Keratinocyte (primary cell): Measurements from ENCODE around the gene FGF11. TPM values are rescaled to one million over a fixed set of nuclear protein-coding genes. Genes with fewer than 3 reads are reported as not detected.

Source experiments
- DNase-seq: peaks from one replicate; pipeline ENCODE4 v3.0.0-alpha.2; 2011; ENCODE audit warnings: low read depth, missing footprints, low spot score
- FAIRE-seq: peaks from 2 replicates; lab custom pipeline; 2011; peaks lifted over from hg19 to GRCh38; lab: Jason Lieb, UNC
- H2AFZ ChIP-seq: 2 replicates; pipeline ENCODE4 v1.6.0; 2012; ENCODE audit warnings: low read length, control low read depth, inconsistent platforms; ENCODE audit not compliant: control insufficient read depth
- H3K27ac ChIP-seq: 2 replicates; pipeline ENCODE4 v1.5.1; 2011; ENCODE audit warnings: low read length; ENCODE audit not compliant: control insufficient read depth, insufficient read depth
- H3K27me3 ChIP-seq: 3 replicates; pipeline ENCODE4 v1.6.0; 2011; ENCODE audit warnings: low read length; ENCODE audit not compliant: control insufficient read depth, insufficient read depth; ENCODE audit errors: extremely low read depth
- H3K36me3 ChIP-seq, 2 experiments: 2 replicates in 1 of 2; 3 replicates in 1 of 2; pipeline ENCODE4 v1.5.1; 2011; ENCODE audit warnings: low read length in 2 of 2, mild to moderate bottlenecking in 1 of 2; ENCODE audit not compliant: control insufficient read depth in 2 of 2, insufficient read depth in 2 of 2; ENCODE audit errors: extremely low read depth in 1 of 2
- H3K4me1 ChIP-seq: 3 replicates; pipeline ENCODE4 v1.5.1; 2011; ENCODE audit warnings: low read length; ENCODE audit not compliant: control insufficient read depth, insufficient read depth; ENCODE audit errors: extremely low read depth
- H3K4me2 ChIP-seq: 3 replicates; pipeline ENCODE4 v1.6.0; 2011; ENCODE audit warnings: low read depth, low read length; ENCODE audit not compliant: control insufficient read depth, insufficient read depth; ENCODE audit errors: extremely low read depth
- H3K4me3 ChIP-seq, 3 experiments: fragments of 200-600 bp in 1 of 3; sonication (generic) in 1 of 3; 2 replicates in 2 of 3; 3 replicates in 1 of 3; pipeline ENCODE4 v1.5.1; 2011 to 2016; ENCODE audit warnings: low read length in 3 of 3, mild to moderate bottlenecking in 3 of 3, control low read depth in 2 of 3, inconsistent platforms in 1 of 3, low read depth in 1 of 3, mixed read lengths in 1 of 3, mixed run types in 1 of 3, moderate library complexity in 1 of 3; ENCODE audit not compliant: control insufficient read depth in 2 of 3, insufficient read depth in 2 of 3; ENCODE audit errors: extremely low read depth in 1 of 3
- H3K79me2 ChIP-seq: 2 replicates; pipeline ENCODE4 v1.6.0; 2012; ENCODE audit warnings: low read length; ENCODE audit not compliant: control insufficient read depth, insufficient read depth
- H3K9ac ChIP-seq: 3 replicates; pipeline ENCODE4 v1.6.0; 2011; ENCODE audit warnings: low read length; ENCODE audit not compliant: control insufficient read depth, insufficient read depth; ENCODE audit errors: extremely low read depth
- H3K9me1 ChIP-seq: 3 replicates; pipeline ENCODE4 v1.6.0; 2011; ENCODE audit warnings: low read length; ENCODE audit not compliant: control insufficient read depth, insufficient read depth; ENCODE audit errors: extremely low read depth
- H3K9me3 ChIP-seq: 2 replicates; pipeline ENCODE4 v1.5.1; 2012; ENCODE audit warnings: low read depth, low read length; ENCODE audit not compliant: control insufficient read depth
- H4K20me1 ChIP-seq: 3 replicates; pipeline ENCODE4 v1.6.0; 2011; ENCODE audit warnings: low read length; ENCODE audit not compliant: control insufficient read depth, insufficient read depth; ENCODE audit errors: extremely low read depth
- EZH2 ChIP-seq: IDR thresholded peaks from one replicate; pipeline ENCODE4 v1.6.1; 2012; ENCODE audit warnings: inconsistent platforms, mild to moderate bottlenecking, low read length, moderate library complexity
- dilution Hi-C: fragments of 300-500 bp; cut with MboI; formaldehyde crosslinking; loops from one replicate; pipeline ENCODE4 v1.7.0; 2020; ENCODE audit warnings: low sequenced_read_pairs; ENCODE audit not compliant: extremely low pct_ligation_motif_present
- polyA plus RNA-seq, 5 experiments: library from polyadenylated mRNA; depleted of rRNA in 3 of 5; stranded (reverse) in 3 of 5; stranded (forward) in 1 of 5; unstranded in 1 of 5; fragments of >200 nt; gene quantifications; 1 replicate in 1 of 5; 2 replicates in 3 of 5; 3 replicates in 1 of 5; pipeline versions ENCODE4 v1.2.1 to v1.2.3, GENCODE V29; 2011 to 2012; ENCODE audit warnings: missing spikeins in 2 of 5, low read depth in 1 of 5, low replicate concordance in 1 of 5
- TF ChIP-seq, protein P1 (sequence below), 3 experiments: IDR thresholded peaks in 1 of 3; conservative IDR thresholded peaks in 1 of 3; optimal IDR thresholded peaks in 1 of 3; 2 replicates in 2 of 3; 3 replicates in 1 of 3; pipeline versions ENCODE3 to v1.5.1; 2011; ENCODE audit warnings: low read length in 3 of 3, mild to moderate bottlenecking in 3 of 3, moderate library complexity in 2 of 3, control low read depth in 1 of 3, inconsistent platforms in 1 of 3; ENCODE audit not compliant: insufficient read depth in 2 of 3; ENCODE audit errors: extremely low read depth in 1 of 3

FGF11 gene
- polyA plus RNA-seq, 1 donor (not counting 4 experiments of a cell fraction or from before 2014, with no cell fraction given), result 30.4 TPM

DNA sequence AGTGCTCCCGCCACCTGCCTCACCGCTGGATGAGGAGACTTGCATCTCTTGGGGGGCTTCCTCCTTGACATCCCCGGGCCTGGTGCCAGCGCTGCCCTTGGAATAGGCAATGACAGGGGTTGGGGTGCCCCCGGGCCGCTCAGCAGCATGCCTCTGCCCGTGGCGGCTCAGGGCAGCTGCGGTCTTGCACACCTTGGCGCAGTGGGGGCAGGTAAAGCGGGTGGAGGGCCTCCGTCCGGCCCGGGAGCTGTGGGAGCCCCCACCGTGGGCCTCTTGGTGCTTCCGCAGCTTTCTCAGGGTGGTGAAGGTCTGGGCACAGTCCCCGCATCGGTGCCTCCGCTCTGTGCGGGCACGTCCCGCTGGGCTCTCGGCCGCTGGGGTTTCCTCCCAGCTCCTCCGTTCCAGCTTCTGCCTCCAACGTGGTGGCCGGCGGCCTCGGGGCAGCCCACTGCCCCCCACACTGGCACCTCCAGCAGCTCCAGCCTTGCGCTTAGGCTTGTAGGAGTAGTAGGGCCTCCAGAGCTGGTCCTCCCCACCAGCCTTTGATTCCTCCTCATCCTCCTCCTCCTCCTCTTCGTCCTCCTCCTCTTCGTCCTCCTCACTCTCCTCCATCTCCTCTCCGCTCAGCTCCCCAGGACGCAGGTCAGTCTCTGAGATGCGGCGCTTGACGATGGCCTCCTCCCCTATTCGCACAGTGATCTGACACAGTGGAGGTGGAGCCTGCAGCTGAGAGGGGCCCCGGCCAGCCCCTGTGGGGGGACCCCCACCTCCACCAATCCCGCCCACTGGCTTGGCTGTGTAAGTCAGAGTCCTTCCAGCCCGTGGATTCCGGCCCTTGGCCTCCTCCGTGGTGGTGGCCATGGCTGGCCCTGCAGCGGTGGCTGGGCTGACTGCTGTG is 23.4 kb downstream of the FGF11 start:
- no peaks in the 10 kb centered on the region for H3K27me3 ChIP-seq
- H3K36me3 ChIP-seq, result peaks cover 12 to 31% of the 10 kb centered on the region in 2 experiments
- dilution Hi-C loops, result no loop called here
- H3K9me1 ChIP-seq, result no peaks in the 10 kb centered on the region
- FAIRE-seq (no peak), DNase-seq (no peak)
- H3K4me3 ChIP-seq, result no peak overlapping the region
- H3K9me3 ChIP-seq, result no peaks in the 10 kb centered on the region
- peaks cover 24% of the 10 kb centered on the region for H3K4me1 ChIP-seq
- no peak overlapping the region for H3K27ac ChIP-seq
- TF ChIP-seq, protein P1, sequence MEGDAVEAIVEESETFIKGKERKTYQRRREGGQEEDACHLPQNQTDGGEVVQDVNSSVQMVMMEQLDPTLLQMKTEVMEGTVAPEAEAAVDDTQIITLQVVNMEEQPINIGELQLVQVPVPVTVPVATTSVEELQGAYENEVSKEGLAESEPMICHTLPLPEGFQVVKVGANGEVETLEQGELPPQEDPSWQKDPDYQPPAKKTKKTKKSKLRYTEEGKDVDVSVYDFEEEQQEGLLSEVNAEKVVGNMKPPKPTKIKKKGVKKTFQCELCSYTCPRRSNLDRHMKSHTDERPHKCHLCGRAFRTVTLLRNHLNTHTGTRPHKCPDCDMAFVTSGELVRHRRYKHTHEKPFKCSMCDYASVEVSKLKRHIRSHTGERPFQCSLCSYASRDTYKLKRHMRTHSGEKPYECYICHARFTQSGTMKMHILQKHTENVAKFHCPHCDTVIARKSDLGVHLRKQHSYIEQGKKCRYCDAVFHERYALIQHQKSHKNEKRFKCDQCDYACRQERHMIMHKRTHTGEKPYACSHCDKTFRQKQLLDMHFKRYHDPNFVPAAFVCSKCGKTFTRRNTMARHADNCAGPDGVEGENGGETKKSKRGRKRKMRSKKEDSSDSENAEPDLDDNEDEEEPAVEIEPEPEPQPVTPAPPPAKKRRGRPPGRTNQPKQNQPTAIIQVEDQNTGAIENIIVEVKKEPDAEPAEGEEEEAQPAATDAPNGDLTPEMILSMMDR (optimal IDR thresholded peaks at IDR 0.05 in 1 of 3, IDR thresholded peaks at IDR 0.05 in 1 of 3, conservative IDR thresholded peaks at IDR 0.05 in 1 of 3; ENCODE audit: extremely low read depth in 1 of 3, insufficient read depth in 2 of 3, low read length in 3 of 3), result no peak
- no peak for TF ChIP-seq EZH2
- no peaks in the 10 kb centered on the region for H4K20me1 ChIP-seq
- peaks cover 17% of the 10 kb centered on the region for H3K79me2 ChIP-seq
- no peak overlapping the region for H3K4me2 ChIP-seq
- no peak overlapping the region for H3K9ac ChIP-seq
- H2AFZ ChIP-seq, result no peak overlapping the region

DNA sequence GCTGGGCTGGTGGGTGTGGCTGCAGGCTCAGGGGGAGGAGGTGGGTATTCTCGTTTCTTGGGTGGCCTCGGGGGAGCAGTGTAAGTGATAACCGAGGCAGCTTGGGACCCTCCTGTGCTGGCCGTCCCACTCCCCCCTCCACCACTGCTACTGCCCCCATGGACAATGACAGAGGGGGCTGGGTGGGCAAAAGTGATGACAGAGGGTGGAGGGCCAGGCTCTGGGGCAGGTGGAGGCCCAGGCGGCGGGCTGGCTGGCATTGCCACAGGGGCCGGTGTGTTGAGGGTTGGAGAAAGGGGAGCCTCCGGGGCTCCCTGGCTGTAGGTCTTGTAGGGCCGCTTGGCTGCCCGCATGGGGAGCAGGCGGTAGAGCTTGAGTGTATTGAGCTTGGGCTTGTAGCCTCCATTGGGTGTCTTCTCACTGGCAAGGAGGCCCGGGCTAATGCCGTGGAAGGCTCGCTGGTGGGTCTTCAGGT is 24.1 kb downstream of the FGF11 start:
- DNase-seq (no peak), FAIRE-seq (no peak)
- Histone ChIP-seq H4K20me1 (no peaks in the 10 kb centered on the region), H3K79me2 (peaks cover 22% of the 10 kb centered on the region), H2AFZ (no peak overlapping the region), H3K4me2 (no peak overlapping the region), H3K9me1 (no peaks in the 10 kb centered on the region), H3K4me3 (no peak overlapping the region), H3K9ac (peak overlapping the region; percentile 22), H3K27me3 (no peaks in the 10 kb centered on the region), H3K9me3 (no peaks in the 10 kb centered on the region), H3K4me1 (peaks cover 24% of the 10 kb centered on the region), H3K27ac (peak overlapping the region; percentile 64), H3K36me3 (peaks cover 13 to 31% of the 10 kb centered on the region in 2 experiments)
- TF ChIP-seq, protein P1 (optimal IDR thresholded peaks at IDR 0.05 in 1 of 3, IDR thresholded peaks at IDR 0.05 in 1 of 3, conservative IDR thresholded peaks at IDR 0.05 in 1 of 3; ENCODE audit: extremely low read depth in 1 of 3, insufficient read depth in 2 of 3, low read length in 3 of 3), result no peak
- no peak for TF ChIP-seq EZH2
- dilution Hi-C loops, result no loop called here
